DMS153 treated with DMSO at 0.1 percent for 48 hours (cell line): ENCODE data around the gene PRRT4.

ENCODE experiments used
- DNase-seq: peaks from one replicate; lab custom pipeline; 2025; ENCODE audit not compliant: unreplicated experiment; lab: John Stamatoyannopoulos, UW

PRRT4 gene

DNA sequence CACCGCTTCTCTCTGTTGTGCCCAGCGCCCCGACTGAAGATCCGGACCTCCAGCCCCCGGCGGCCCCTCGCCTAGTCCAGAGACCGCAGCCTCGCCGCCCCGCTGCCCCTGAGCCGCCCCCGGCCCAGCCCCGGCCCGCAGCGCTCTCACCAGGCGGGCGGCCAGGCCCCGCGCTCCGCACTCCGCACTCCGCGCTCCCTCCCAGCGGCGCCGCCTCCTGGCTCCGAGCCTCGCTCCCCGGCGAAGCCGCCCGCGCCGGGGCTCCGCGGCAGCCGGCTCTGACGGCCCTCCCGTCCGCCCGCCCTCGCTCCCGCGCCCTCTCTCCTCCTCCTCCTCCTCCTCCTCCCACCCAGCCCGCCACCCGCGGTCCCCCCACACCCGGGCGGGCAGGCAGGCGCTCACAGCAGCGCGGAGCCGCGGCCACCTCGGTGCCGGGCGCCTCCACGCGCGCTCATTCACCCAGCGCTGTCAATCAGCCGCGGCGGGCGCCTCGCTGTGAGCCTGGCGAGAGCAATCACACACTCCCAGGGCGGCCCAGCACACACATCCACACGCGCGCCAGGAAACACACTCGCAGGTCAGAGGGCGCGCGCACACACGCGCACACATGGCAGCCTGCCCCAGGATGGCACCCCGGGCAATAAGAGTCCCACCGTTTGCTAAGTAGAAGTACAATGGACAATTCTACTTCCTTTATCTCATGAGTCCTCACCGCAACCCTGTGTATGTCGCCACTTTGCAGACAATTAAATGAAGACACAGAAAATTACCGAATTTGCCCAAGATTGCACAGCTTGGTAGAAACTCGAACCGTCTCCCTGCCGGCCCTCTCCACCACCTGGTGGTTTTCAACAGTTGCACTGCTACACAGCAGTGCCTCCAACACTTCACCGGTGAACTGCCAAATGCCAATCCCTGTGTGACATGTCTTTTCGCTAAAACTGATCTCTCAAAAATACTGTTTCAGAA, at the start of gene PRRT4:
PRRT4 (minus strand) TSS at position 280 of the 969 bp plus-strand sequence.
- DNase-seq, result no peak

GRCh38 chr7:128410451-128410753, 48.9 kb upstream of the PRRT4 start:
- DNase-seq, result no peak

DNA sequence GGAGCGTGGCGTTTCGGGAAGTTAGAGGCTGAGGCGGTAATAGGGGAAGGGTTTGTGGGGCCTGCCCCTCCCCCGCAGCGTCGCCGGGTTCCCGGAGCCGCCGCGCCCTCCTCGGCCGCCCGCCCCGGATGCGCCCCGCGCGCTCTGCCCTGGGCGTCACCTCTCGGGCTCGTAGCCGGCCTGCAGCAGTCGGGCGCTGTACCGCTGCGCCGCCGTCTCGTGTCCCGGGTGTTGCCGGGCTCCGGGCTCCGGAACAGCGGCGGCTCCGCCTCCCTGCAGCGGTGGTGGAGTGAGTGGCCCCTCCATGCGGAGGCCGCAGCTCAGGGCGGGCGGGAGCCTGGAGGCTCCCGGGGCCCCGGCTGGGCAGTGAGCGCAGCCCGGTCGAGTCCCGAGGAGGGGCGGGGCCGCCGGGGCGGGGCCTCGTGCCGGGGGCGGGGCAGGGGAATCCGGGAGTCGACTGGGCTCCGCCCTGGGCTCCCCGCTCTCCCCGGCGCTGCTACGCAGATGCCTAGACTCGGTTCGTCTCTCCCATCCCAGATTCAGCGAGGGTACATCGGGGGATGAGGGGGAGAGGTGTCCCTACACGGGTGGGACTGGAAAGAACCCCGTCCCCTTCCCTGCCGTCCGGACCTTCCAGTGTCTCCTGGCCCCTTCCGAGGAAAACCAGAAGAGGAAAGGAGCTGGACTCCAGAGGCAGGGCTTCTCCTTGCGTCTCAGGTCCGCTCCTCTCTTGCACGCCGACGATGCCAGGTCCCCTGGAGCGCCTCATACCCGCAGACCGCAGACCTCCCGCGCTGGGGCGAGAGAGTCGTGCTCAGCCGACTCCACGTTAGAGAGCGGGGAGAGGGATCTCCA, 48.3 kb upstream of the PRRT4 start, which contains the start of gene IMPDH1:
IMPDH1 (minus strand) TSS at position 387 of the 855 bp plus-strand sequence; CDS start at position 306, 81 bp downstream.
- DNase-seq, result peak; percentile 16

GRCh38 chr7:128408709-128409595, 47.5 kb upstream of the PRRT4 start:
- no peak for DNase-seq

DNA sequence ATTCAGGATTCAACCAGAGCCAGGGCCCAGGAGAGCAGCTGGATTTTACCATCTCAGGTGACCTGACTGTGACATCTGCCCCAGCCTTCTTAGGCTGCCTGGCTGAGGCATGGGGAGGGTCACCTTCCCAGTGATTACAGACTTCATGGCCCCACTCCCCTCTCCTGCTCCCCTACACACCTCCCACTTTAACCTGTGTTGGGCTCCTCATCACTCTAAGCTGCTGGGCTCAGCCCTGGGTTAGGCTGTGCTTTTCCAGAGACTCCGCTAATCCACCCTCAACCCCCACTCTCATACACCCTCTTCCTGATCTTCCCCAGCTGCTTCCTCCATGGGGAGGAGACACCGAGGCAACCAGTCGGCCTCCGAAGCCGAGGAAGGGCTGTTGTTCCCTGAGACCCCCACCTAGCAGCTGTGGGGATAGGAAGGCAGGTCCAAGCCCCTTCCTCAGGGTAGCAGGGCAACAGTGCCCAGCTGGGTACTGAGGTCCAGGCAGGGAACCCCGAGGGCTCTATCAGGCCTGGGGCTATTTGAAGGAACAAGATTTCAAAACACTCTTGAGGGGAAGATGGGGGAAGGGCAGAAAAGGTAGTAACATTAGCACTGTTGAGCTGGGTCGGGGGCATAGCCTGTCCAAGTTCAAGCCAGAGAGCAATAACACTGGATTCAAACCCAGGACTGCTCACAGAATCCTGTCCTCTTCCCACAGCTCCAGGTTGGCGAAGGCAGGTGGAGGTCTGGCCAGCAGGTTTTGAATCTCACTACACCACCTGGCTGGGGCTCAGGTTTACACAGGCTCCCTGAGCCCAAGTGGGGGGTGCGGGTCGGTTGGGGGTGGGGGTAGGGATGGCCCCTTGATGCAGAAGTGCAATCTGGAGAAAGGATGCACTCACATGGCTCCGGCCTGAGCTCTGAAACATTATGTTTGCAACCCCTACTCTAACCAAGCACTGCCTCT, 46.5 kb upstream of the PRRT4 start:
- DNase-seq, result no peak

DNA sequence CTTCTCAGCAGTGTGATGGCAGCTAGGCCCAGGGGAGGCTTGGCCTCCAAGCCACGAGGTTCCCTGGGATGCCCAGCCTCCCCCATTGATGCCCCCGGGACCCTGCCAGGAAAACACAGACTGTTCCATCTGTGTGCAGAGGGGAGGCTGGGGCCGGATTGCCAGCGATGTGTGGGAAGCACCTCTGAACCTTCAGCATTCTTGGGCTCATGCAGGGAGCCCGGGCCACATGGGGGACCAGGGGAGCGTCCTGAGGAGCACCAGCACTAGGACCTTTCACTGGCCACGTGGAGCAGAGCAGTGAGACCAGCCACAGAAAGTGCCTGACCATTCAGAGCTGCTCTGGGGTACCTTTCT, 45.7 kb upstream of the PRRT4 start:
- no peak for DNase-seq

DNA sequence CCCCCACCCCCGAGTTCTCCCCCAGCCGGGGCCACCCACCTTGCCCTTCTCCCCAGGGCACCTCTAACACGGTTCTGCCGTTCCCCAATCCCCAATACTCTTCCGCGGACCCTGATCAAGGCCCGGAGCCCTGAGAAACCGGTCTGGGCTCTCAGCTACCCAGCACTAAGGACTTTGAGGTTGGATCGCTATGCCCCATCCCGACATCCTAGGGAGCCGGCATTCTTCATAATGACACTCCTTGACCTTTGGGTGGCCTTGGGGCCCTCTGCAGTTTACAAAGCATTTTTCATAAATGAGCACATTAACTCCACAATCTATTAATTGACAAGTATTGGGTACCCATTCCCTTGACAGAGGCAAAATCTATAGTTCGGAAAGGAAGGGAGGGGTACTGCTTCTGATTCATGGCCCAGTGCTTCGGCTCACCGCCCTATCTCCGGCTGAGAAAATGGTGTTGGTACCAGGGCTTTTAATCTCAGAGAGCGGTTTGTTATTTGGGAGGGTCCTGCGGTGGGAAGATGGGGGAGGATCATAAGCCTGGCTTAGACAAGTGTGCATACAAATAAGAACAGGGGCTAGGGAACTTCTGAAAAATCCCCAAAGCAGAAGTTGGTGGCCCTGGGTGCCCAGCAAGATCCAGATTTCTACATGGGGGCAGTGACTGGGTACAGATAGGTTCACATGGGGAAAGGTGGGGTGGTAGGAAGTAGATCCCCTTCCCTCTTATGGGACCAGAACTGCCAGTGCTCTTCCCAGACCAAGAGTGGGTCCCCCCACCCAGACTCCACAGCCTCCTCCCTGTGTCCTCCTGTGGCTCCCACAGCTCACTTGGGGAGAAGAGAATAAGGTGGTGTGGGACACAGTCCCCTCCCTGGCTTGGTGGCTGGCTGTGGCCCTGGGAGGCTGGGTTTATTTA, 45.1 kb upstream of the PRRT4 start:
- DNase-seq, result no peak

DNA sequence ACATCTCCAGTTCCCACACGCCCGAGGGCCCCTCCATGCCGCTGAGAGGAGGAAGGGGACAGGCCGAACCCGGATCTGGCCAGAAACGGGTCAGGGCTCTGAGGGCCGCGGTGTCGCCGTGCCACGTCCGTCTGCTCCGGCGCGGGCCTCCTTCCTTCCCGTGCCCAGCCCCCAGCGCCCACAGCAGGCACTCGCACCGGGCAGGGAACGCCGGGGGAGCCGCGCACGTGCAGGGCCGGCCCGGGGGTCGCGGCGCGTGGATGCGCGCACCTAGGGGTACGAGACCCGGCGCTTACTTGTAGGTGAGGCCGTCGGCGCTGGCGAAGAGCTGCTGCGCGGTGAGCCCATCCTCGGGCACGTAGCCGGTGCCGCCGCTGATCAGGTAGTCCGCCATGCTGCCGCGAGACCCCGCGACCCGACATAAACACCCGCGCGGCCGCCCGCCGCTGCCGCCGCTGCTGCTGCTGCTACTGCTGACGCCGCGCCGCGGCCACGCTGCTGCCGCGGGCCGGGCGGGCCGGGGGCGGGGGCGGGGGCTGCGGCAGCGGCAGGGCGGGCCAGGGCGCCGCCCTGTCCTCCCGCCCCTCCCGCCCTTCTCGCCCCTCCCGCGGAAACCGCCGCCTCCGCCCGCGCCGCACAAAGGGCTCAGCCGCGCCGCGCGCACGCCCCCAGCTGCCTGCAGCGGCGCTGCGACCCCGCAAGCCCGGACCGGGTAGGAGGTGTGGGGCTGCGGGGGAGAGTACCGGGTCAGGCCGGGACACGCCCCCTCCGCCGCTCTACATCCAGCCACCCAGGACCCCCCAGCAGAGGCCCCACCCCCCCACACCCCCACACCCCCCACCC, 44.2 kb upstream of the PRRT4 start:
- no peak for DNase-seq

DNA sequence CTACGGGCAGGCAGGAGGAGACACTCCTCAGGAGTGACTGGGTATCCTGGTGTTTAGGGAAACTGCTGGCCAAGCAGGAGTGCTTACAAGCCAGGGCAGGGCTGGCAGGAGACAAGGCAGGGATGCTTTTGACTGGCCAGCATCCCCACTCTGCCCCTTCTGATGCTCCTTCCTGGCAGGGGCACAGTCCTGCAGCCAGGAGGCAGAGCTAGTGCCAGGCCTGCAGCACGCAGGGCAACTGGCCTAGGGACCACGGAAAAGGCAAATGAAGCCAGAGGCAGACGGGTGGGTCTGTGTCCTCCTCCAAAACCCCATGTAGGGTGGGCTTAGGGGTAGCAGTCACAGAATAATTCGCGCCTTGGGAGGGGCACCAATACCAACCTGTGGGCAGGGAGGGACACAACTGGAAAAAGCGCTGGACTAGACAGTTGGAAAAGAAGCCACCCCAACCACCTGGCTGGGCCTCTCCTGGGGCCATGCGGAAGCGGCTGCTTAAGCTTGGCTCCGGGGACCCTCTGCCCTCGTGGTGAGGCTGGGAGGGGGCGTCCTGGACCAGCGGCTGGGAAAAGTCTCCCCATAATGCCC, 43.5 kb upstream of the PRRT4 start:
- no peak for DNase-seq

DNA sequence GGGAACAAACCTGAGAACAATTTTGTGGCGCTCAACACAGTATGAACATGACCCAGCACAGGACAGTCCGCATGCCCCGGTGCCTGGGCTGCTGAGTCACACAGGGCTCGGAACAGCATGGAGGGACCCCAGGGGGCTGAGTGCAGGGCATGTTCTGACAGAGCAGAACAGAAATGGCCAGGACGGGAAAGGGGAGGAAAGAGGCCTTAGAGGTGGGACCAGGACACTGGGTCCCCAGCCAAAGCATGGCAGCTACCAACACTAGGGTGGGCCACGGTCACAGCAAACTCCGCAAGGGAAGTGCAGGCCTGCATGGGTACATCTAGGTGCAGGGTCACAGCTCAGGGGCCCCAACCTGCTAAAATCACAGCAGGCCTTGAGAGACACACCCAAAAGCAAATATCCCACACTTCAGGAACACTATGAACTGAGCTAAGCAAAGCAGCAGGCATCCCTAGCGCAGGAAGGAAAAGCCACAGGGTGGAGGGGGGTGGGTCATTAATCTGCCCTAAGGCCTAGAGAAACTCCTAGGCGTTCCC, 42.7 kb upstream of the PRRT4 start:
- DNase-seq, result no peak

- DNase-seq, result no peak
Measured at GRCh38 chr7:128403676-128404075, 42.2 kb upstream of the PRRT4 start.

DNA sequence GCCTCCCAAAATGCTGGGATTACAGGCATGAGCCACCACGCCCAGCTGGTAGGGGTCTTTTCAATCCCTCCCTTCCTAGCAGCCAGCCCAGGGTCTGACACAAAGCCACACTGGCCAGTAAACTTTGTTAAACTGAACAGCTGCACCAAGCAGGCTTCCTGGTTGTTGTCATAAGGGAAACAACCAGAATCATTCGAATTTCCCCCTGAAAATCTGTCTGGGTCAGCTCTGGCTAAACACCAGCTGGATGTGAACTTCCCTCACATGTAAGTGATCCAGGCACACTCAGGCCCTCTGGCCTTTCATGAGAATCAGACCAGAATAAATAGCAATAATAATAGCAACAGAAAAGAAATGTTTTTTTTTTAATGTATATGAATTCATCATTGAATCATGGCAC, 40.9 kb upstream of the PRRT4 start:
- DNase-seq, result no peak

- no peak for DNase-seq
Measured at GRCh38 chr7:128400566-128400965, 39.1 kb upstream of the PRRT4 start.

DNA sequence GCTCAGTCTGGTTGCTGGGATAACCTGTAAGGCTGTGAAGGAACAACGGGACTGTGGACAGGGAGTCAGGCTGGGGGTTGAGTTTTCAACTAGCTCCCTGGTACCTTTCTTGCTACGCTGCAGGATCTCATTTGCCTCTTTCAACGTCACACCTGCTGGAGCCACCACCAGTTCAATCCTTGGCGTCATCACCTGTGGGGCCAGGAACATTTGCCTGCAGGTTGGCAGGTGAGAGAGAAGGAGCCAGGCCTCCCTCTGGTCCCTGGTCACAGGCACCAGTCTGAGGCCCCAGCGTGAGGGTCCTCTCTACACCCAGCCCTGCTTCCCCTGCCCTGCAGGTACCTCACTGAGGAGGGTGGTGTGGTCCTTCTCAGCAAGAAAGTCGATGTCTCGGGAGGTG, 38.5 kb upstream of the PRRT4 start:
- DNase-seq, result no peak

- DNase-seq, result no peak
Measured at GRCh38 chr7:128398841-128399135, 37.3 kb upstream of the PRRT4 start.

DNA sequence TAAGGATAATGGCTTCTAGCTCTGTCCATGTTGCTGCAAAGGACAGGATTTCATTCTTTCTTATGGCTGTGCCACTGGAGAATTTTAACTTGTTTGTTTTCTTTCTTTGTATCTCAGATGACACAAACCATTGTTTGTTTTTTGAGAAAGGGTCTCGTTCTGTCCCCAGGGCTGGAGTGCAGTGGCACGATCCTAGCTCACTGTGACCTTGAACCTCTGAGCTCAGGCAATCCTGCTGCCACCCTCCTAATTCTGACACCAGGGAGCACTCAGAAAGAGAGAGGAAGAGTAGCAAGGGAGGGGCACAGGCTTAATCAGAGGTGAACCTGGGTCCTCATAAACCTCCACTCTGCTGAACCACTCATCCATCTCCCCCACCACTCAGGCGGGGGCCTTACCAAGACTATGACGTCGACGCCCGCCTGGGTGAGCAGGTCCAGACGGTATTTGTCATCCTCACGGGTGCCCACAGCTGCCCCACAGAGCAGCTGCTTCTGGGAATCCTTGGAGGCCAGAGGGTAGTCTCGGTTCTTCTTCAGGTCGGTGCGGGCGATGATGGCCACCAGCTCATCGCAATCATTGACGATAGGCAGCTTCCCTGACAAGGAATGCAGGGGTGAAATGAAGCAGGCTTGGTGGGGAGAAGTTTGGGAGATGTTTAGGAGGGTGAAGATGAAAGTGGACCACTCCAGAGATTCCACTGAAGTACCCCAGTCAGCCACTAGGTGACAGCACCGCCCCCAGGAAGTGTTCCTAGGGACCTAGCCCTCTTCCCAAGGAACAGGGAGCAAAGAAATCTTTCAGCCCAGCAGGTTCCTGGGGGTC, 36.7 kb upstream of the PRRT4 start:
- DNase-seq, result no peak

- DNase-seq, result no peak
Measured at GRCh38 chr7:128396357-128396756, 34.9 kb upstream of the PRRT4 start.
